ENCODE results near the gene HHIPL2.

DNA sequence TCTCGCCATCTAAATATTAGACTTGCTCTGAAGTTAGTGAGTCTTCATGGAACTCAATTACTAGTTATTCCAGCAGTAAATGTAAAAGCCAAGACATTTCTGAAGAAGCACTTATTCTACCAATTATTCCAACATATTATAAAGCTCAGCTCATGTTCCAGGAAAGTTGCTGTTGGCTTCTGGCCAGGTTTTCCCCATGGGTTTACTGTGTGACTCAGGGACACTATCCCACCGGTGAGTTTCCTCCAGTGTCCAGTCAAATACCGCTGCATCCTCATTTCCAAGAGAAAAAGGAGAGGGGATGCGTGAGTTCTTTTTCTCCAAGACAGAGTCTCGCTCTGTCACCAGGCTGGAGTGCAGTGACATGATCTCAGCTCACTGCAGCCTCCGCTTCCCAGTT lies 9.2 kb upstream of the HHIPL2 start:
- TF ChIP-seq, protein P1, sequence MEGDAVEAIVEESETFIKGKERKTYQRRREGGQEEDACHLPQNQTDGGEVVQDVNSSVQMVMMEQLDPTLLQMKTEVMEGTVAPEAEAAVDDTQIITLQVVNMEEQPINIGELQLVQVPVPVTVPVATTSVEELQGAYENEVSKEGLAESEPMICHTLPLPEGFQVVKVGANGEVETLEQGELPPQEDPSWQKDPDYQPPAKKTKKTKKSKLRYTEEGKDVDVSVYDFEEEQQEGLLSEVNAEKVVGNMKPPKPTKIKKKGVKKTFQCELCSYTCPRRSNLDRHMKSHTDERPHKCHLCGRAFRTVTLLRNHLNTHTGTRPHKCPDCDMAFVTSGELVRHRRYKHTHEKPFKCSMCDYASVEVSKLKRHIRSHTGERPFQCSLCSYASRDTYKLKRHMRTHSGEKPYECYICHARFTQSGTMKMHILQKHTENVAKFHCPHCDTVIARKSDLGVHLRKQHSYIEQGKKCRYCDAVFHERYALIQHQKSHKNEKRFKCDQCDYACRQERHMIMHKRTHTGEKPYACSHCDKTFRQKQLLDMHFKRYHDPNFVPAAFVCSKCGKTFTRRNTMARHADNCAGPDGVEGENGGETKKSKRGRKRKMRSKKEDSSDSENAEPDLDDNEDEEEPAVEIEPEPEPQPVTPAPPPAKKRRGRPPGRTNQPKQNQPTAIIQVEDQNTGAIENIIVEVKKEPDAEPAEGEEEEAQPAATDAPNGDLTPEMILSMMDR (IDR thresholded peaks at IDR 0.05): no peak
- TF ChIP-seq ZFX (IDR thresholded peaks at IDR 0.05; ENCODE audit: borderline replicate concordance): no peak

All from 22Rv1 (cell line).